Prostate gland (tissue), 2 donors: ENCODE results near the gene HOXD8. TPM values are rescaled to one million over a fixed set of nuclear protein-coding genes. Genes with fewer than 3 reads are reported as not detected.

Source experiments
- DNase-seq: peaks from one replicate; pipeline ENCODE4 v3.0.0-alpha.2; 2019; ENCODE audit warnings: low spot score
- H3K27ac ChIP-seq, 2 donors: fragments of 200-600 bp; sonication (generic); 2 replicates each; pipeline ENCODE4 v1.5.1; 2017 to 2019
- H3K27me3 ChIP-seq: fragments of 200-600 bp; sonication (generic); replicated peaks from 2 replicates; pipeline ENCODE4 v1.5.1; 2019; ENCODE audit not compliant: insufficient read depth
- H3K36me3 ChIP-seq, 2 donors: fragments of 200-600 bp; sonication (generic); 1 replicate in 1 of 2; 2 replicates in 1 of 2; pipeline versions ENCODE4 v1.5.1 to v1.8.1; 2017 to 2019
- H3K4me1 ChIP-seq: fragments of 200-600 bp; sonication (generic); replicated peaks from 2 replicates; pipeline ENCODE4 v1.5.1; 2019
- H3K4me3 ChIP-seq, 2 donors: fragments of 200-600 bp; sonication (generic); 2 replicates each; pipeline ENCODE4 v1.5.1; 2017 to 2019
- H3K9me3 ChIP-seq: fragments of 200-600 bp; sonication (generic); 2 replicates; pipeline ENCODE4 v1.5.1; 2017
- CTCF ChIP-seq, 4 experiments: fragments of 200-600 bp in 2 of 4; fragments of 450-650 bp in 2 of 4; sonication (generic) in 2 of 4; IDR thresholded peaks; 1 replicate in 3 of 4; 2 replicates in 1 of 4; pipeline ENCODE4 v1.5.1; 2016 to 2019; ENCODE audit warnings: antibody characterized with exemption in 4 of 4, mild to moderate bottlenecking in 2 of 4, moderate library complexity in 2 of 4
- POLR2A ChIP-seq: fragments of 450-650 bp; IDR thresholded peaks from one replicate; pipeline ENCODE4 v1.6.1; 2016; ENCODE audit warnings: antibody characterized with exemption, mild to moderate bottlenecking
- POLR2AphosphoS5 ChIP-seq: sonication (generic); formaldehyde crosslinking; IDR thresholded peaks from one replicate; pipeline ENCODE4 v1.6.1; 2017; ENCODE audit warnings: antibody characterized with exemption
- WGBS: methylation state at CpG from one replicate; pipeline ENCODE4 v1.1.5; 2018; 5-methylcytosine and 5-hydroxymethylcytosine counted together
- intact Hi-C: fragments of 100-400 bp; cut with DNase I; formaldehyde crosslinking; loops from one replicate; pipeline ENCODE4 v1.14.2; 2022
- total RNA-seq, 2 donors: library from RNA; depleted of rRNA; stranded (reverse); fragments of >200 nt; gene quantifications; one replicate each; pipeline ENCODE4 v1.1.0, GENCODE V29; 2016

The HOXD8 gene
- total RNA-seq, 2 donors from 2014 or later, result 10.4 to 30.8 TPM

GRCh38 chr2:176131848-176132158 is 2.3 kb downstream of the HOXD8 start:
- Histone ChIP-seq H3K36me3 (no peaks in the 10 kb centered on the region), H3K4me1 (no peaks in the 10 kb centered on the region), H3K27ac (peak overlapping the region in 1 of 2 donors; percentile 81), H3K9me3 (no peaks in the 10 kb centered on the region), H3K27me3 (no peaks in the 10 kb centered on the region), H3K4me3 (no peak overlapping the region)
- no peak for DNase-seq
- TF ChIP-seq CTCF (IDR thresholded peaks at IDR 0.05), result no peak
- WGBS, result 65% methylated on average over 4 of the region's 4 CpGs
- intact Hi-C loops, result no loop called here

GRCh38 chr2:176132205-176133171 is 3.0 kb downstream of the HOXD8 start:
- H3K4me3 ChIP-seq, result no peak overlapping the region
- H3K4me1 ChIP-seq, result no peaks in the 10 kb centered on the region
- no peak for TF ChIP-seq POLR2A
- no peak for TF ChIP-seq CTCF (IDR thresholded peaks at IDR 0.05)
- no peak for TF ChIP-seq POLR2AphosphoS5
- H3K9me3 ChIP-seq, result no peaks in the 10 kb centered on the region
- DNase-seq, result no peak
- 56% methylated on average over 33 of the region's 33 CpGs for WGBS
- intact Hi-C loops, result no loop called here
- no peaks in the 10 kb centered on the region for H3K36me3 ChIP-seq
- no peaks in the 10 kb centered on the region for H3K27me3 ChIP-seq
- peak overlapping the region in 1 of 2 donors; percentile 5 for H3K27ac ChIP-seq

GRCh38 chr2:176133389-176133788 is 3.9 kb downstream of the HOXD8 start:
- no peaks in the 10 kb centered on the region for H3K36me3 ChIP-seq
- no peaks in the 10 kb centered on the region for H3K27me3 ChIP-seq
- intact Hi-C loops, result no loop called here
- TF ChIP-seq POLR2AphosphoS5, result no peak
- H3K4me3 ChIP-seq, result no peak overlapping the region
- DNase-seq, result no peak
- H3K4me1 ChIP-seq, result no peaks in the 10 kb centered on the region
- H3K27ac ChIP-seq, result no peak overlapping the region
- no peaks in the 10 kb centered on the region for H3K9me3 ChIP-seq

- Histone ChIP-seq H3K27ac (no peak overlapping the region), H3K36me3 (no peaks in the 10 kb centered on the region), H3K4me1 (no peaks in the 10 kb centered on the region), H3K27me3 (no peaks in the 10 kb centered on the region), H3K9me3 (no peaks in the 10 kb centered on the region), H3K4me3 (no peak overlapping the region)
- intact Hi-C loops, result no loop called here
- 67% methylated on average over 4 of the region's 4 CpGs for WGBS
- no peak for DNase-seq
- TF ChIP-seq POLR2AphosphoS5, result no peak
- no peak for TF ChIP-seq CTCF (IDR thresholded peaks at IDR 0.05)
- TF ChIP-seq POLR2A, result no peak
These were observed 4.5 kb downstream of the HOXD8 start for GRCh38 chr2:176134035-176134434.

GRCh38 chr2:176135035-176135440 is 5.5 kb downstream of the HOXD8 start:
- Histone ChIP-seq H3K27ac (no peak overlapping the region), H3K4me3 (no peak overlapping the region), H3K36me3 (no peaks in the 10 kb centered on the region), H3K27me3 (no peaks in the 10 kb centered on the region), H3K4me1 (no peaks in the 10 kb centered on the region), H3K9me3 (no peaks in the 10 kb centered on the region)
- DNase-seq, result no peak
- TF ChIP-seq POLR2AphosphoS5 (no peak), CTCF (IDR thresholded peaks at IDR 0.05) (no peak), POLR2A (no peak)
- intact Hi-C loops, result no loop called here
